ENCODE results near the gene DRAXIN.

Gene DRAXIN

GRCh38 chr1:11713095-11713494 lies 21.6 kb downstream of the DRAXIN start:
- TF ChIP-seq ZFX (IDR thresholded peaks at IDR 0.05) = no peak
- TF ChIP-seq, protein P1, sequence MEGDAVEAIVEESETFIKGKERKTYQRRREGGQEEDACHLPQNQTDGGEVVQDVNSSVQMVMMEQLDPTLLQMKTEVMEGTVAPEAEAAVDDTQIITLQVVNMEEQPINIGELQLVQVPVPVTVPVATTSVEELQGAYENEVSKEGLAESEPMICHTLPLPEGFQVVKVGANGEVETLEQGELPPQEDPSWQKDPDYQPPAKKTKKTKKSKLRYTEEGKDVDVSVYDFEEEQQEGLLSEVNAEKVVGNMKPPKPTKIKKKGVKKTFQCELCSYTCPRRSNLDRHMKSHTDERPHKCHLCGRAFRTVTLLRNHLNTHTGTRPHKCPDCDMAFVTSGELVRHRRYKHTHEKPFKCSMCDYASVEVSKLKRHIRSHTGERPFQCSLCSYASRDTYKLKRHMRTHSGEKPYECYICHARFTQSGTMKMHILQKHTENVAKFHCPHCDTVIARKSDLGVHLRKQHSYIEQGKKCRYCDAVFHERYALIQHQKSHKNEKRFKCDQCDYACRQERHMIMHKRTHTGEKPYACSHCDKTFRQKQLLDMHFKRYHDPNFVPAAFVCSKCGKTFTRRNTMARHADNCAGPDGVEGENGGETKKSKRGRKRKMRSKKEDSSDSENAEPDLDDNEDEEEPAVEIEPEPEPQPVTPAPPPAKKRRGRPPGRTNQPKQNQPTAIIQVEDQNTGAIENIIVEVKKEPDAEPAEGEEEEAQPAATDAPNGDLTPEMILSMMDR (conservative IDR thresholded peaks at IDR 0.05) = no peak
- no peak overlapping the region for H3K27ac ChIP-seq

- no peak overlapping the region for H3K27ac ChIP-seq
- TF ChIP-seq ZFX (IDR thresholded peaks at IDR 0.05) = no peak
- TF ChIP-seq, protein P1 (conservative IDR thresholded peaks at IDR 0.05) = no peak
Measured at GRCh38 chr1:11714831-11715575, 23.5 kb downstream of the DRAXIN start.

DNA sequence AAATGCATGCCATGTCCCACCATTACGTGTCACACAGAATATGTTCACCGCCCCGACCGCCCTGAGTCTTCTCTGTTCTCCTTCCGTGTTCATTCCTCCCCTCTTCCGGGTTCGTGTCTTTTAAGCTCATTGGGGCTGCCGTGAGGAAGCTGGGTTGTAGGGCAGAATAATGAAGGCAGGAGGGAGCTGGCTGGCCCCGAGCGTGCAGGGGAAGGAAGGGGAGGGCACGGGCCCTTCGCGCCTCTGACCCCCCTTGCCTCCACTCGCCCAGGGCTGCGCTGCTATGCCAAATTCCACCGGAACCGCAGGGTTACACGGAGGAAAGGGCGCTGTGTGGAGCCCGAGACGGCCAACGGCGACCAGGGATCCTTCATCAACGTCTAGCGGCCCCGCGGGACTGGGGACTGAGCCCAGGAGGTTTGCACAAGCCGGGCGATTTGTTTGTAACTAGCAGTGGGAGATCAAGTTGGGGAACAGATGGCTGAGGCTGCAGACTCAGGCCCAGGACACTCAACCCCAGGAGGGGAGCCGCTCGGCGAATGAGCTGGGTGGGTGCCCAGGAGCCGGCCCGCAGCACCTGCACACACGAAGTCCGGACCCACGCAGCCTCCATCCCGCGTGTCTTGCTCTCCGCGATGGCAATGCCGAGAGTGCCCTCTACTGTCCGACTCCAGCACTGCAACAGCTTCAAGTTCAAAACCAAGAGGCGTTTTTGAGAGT lies 28.0 kb downstream of the DRAXIN start:
- no peak overlapping the region for H3K27ac ChIP-seq
- TF ChIP-seq, protein P1 (conservative IDR thresholded peaks at IDR 0.05) = peak; percentile 98
- no peak for TF ChIP-seq ZFX (IDR thresholded peaks at IDR 0.05)

DNA sequence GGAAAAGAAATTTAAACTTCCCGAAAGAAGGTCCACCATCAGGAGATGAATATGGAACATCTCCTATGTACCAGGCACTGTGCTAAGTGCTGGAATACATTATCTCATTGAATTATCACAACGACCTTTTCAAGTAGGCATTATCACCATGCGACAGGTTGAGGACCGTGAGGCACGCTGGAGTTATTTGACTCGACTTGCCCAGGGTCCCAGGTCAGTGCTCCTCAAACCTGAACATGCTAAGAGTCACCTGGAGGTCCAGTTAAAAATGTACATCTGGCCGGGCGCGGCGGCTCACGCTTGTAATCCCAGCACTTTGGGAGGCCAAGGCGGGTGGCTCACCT lies 28.5 kb downstream of the DRAXIN start:
- TF ChIP-seq, protein P1 (conservative IDR thresholded peaks at IDR 0.05) = peak; percentile 70
- TF ChIP-seq ZFX (IDR thresholded peaks at IDR 0.05) = no peak
- H3K27ac ChIP-seq = no peak overlapping the region

GRCh38 chr1:11720525-11720924 lies 29.0 kb downstream of the DRAXIN start:
- H3K27ac ChIP-seq = no peak overlapping the region
- TF ChIP-seq ZFX (IDR thresholded peaks at IDR 0.05) = no peak
- TF ChIP-seq, protein P1 (conservative IDR thresholded peaks at IDR 0.05) = no peak

DNA sequence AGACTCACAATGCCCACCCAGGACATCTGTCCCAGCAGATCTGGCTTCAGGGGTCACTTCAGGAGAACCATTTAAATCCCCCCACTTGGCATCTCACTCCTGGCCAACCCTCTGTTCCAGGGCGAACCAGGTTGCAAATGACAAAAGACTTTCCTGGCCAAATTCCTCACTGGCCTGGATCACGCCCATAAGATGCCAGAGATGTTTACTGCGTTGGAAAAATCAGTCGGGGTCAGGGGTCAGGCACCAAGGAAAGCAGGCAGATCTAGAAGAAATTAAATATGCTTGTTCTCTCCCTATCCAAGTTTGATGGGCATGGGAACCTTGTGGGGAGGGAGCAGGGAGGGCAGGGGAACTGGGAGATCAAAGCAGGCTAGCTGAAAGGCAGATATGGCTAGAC lies 29.8 kb downstream of the DRAXIN start:
- TF ChIP-seq ZFX (IDR thresholded peaks at IDR 0.05) = no peak
- TF ChIP-seq, protein P1 (conservative IDR thresholded peaks at IDR 0.05) = no peak

GRCh38 chr1:11722538-11722937 lies 31.0 kb downstream of the DRAXIN start:
- TF ChIP-seq ZFX (IDR thresholded peaks at IDR 0.05) = no peak
- TF ChIP-seq, protein P1 (conservative IDR thresholded peaks at IDR 0.05) = no peak
- no peak overlapping the region for H3K27ac ChIP-seq

More for the DNA sequence above, 29.8 kb downstream of the DRAXIN start:
- H3K27ac ChIP-seq = no peak overlapping the region

Measured in C4-2B (cell line).